ENCODE results near the gene HOXA13.
A peak's percentile ranks its signal among the peaks of the same experiment; 100 is the strongest.

HOXA13 gene

DNA sequence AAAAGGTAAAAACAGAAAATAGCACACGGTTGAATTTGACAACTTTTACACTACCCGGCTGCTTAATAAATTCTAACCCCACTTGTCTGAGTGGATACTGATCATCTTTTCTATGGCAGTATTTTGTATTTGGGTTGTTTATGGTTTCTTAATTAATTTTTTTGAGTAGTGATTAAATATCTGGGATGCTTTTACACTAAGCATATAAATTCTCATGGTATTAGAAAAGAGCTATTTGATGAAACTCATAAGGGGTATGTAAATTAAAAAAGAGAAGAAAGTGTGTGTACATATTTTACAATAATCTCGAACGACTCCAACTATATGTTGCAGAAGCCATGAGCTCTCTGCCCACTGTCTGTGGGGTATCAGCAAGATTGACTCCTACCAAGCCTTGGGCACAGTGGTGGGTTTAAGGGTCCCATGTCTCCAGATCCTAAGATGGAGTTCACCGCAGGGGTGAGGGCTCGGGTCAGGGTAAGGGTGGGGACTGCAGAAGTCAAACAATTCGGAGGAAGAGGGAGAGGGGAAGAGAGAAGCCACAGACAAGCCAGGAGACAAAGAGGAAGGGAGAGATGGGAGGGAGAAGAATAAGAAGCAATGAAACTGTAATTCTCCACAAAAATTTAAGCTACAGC is 7.6 kb upstream of the HOXA13 start:
- no peak overlapping the region for H3K27ac ChIP-seq
- no peak for DNase-seq (ENCODE audit: low spot score)
- POLR2A ChIA-PET (ENCODE audit: low non-redundant PET): no interaction called here
- CTCF ChIA-PET: no interaction called here
- TF ChIP-seq, protein P1, sequence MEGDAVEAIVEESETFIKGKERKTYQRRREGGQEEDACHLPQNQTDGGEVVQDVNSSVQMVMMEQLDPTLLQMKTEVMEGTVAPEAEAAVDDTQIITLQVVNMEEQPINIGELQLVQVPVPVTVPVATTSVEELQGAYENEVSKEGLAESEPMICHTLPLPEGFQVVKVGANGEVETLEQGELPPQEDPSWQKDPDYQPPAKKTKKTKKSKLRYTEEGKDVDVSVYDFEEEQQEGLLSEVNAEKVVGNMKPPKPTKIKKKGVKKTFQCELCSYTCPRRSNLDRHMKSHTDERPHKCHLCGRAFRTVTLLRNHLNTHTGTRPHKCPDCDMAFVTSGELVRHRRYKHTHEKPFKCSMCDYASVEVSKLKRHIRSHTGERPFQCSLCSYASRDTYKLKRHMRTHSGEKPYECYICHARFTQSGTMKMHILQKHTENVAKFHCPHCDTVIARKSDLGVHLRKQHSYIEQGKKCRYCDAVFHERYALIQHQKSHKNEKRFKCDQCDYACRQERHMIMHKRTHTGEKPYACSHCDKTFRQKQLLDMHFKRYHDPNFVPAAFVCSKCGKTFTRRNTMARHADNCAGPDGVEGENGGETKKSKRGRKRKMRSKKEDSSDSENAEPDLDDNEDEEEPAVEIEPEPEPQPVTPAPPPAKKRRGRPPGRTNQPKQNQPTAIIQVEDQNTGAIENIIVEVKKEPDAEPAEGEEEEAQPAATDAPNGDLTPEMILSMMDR (conservative IDR thresholded peaks at IDR 0.05; ENCODE audit: low read depth): no peak

- TF ChIP-seq, protein P1 (conservative IDR thresholded peaks at IDR 0.05; ENCODE audit: low read depth): no peak
- no peak for DNase-seq (ENCODE audit: low spot score)
- H3K27ac ChIP-seq: peak overlapping the region; percentile 43
- POLR2A ChIA-PET (ENCODE audit: low non-redundant PET): no interaction called here
- CTCF ChIA-PET: no interaction called here
These were observed 5.7 kb upstream of the HOXA13 start for GRCh38 chr7:27205325-27206280.

DNA sequence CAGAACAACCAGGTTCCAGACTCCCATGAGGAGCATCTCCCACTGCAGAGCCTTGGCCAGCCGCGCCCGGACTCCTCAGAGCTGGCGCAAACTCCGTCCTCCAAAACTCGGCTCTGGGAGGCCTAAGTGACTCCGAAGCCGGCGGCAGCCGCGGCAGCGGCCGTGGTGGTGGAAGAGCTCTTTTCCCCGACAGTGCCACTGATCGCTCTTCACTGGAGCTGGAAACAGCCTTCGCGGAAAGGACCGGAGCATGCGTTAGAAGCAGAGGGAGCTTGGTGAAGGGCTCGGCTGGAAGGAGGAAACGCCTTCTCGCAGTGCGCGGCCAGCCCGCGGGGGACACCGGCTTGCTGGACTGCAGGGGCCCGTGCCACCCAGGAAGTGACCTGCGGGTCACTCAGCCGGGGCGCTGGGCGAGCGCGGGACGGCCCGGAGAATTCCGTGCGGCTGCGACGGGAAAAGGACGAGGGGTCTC is 5.0 kb upstream of the HOXA13 start:
- TF ChIP-seq, protein P1 (conservative IDR thresholded peaks at IDR 0.05; ENCODE audit: low read depth): no peak
- no peak for DNase-seq (ENCODE audit: low spot score)
- POLR2A ChIA-PET (ENCODE audit: low non-redundant PET): no interaction called here
- CTCF ChIA-PET: no interaction called here
- peak overlapping the region; percentile 43 for H3K27ac ChIP-seq

DNA sequence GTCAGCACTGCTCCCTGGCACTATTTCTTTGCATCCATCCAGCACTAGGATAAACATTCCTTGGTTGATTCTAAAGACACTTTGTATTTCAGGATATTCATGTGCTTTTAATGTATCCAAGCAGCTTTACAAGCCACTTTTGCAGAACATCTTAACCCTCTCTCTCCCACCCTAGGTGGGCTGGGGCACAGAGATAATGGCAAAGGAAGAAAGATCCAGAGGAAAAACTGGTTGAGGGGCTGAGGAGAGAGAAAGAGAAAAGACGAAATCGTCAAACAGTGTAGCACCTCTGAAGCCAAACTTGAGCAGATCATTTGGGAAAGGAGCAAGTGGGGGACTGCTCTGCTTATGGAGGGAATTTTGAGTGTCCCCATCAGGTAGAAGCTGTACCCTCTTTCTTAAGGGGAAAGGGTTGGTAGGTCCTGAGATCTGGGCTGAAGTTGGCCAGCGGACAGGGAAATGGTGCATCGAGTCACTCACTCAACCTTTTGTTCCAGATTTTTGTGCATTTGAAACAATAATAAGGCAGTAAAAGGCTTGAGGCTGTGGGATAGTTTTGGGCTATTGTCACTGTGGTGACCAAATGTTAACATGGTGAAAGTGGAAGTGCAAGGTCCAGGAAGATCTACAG is 4.2 kb upstream of the HOXA13 start:
- CTCF ChIA-PET: no interaction called here

GRCh38 chr7:27203365-27203953 is 3.6 kb upstream of the HOXA13 start:
- CTCF ChIA-PET: no interaction called here
- H3K27ac ChIP-seq: peak overlapping the region; percentile 58
- DNase-seq (ENCODE audit: low spot score): no peak
- POLR2A ChIA-PET (ENCODE audit: low non-redundant PET): no interaction called here
- TF ChIP-seq, protein P1 (conservative IDR thresholded peaks at IDR 0.05; ENCODE audit: low read depth): no peak

More for the DNA sequence above, 4.2 kb upstream of the HOXA13 start:
- no peak for DNase-seq (ENCODE audit: low spot score)
- peak overlapping the region; percentile 58; the same call in 1 of the 2 replicates for H3K27ac ChIP-seq
- POLR2A ChIA-PET (ENCODE audit: low non-redundant PET): no interaction called here
- TF ChIP-seq, protein P1 (conservative IDR thresholded peaks at IDR 0.05; ENCODE audit: low read depth): no peak

DNA sequence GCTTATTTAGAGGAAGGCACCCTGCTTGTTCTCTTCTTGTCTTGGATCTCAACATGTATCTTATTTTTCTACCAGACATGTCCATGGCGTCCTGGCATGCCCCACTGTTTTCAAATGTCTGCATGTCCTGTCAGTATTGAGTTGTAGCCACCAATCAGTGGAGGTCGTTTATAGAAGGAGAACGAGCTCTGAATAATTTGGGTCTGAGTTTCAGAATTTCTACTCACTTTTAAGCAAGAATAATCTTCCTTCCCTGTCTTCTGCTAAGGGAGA is 2.9 kb upstream of the HOXA13 start:
- CTCF ChIA-PET: interaction anchor here (1.0 kb wide), 1 partner anchor 818 kb away, joined by 3 read pairs; no protein-coding TSS in a partner anchor

More for the DNA sequence above, 2.9 kb upstream of the HOXA13 start:
- POLR2A ChIA-PET (ENCODE audit: low non-redundant PET): no interaction called here
- DNase-seq (ENCODE audit: low spot score): no peak
- TF ChIP-seq, protein P1 (conservative IDR thresholded peaks at IDR 0.05; ENCODE audit: low read depth): no peak
- H3K27ac ChIP-seq: no peak overlapping the region; the same call in 1 of the 2 replicates
